ENCODE results near the gene DNM1L.

- TF ChIP-seq CTCF (conservative IDR thresholded peaks at IDR 0.05; ENCODE audit: low read length) (no peak), EZH2phosphoT487 (IDR thresholded peaks at IDR 0.05; ENCODE audit: borderline replicate concordance, low read depth, low read length) (no peak)
Observed at GRCh38 chr12:32651956-32652210, 27.2 kb upstream of the DNM1L start.

Data from OCI-LY7 (cell line).